ENCODE results near the gene HFE.

DNA sequence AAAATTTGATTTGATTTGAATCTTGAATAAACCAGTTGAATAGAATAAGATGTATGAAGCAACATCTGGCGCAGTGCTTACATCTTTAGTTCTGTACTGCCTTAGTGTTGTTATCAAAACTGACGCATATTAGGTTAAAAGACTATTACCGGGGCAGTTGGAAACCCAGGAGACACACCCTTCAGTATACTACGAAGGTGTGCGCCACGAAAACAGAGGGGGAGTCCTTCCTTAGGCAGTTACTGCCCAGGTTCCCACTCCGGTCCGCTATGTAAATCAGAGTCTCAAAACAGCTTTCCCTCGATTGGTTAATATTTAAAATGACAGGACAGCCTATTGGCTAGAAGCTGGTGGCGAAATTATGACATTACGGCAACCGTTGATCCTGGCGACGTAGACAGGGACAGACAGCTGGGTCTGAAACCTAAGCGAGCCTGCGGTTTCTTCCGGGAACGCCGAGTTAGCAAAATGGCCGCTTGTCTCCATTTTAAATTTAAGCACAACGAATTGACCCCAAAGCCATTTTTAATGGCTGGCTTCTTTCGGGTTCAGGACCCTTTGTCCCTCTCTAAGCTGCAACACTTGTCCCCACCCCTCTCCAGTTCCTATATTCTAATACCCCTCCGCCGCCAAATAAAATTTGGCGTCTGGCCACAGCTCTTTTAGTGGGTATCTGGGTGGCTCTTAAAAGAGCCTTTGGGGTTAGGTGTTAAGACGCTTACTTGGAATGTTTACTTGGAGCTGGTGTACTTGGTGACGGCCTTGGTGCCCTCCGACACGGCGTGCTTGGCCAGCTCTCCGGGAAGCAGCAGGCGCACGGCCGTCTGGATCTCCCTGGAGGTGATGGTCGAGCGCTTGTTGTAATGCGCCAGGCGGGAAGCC, 35.8 kb downstream of the HFE start:
- TF ChIP-seq, protein P1, sequence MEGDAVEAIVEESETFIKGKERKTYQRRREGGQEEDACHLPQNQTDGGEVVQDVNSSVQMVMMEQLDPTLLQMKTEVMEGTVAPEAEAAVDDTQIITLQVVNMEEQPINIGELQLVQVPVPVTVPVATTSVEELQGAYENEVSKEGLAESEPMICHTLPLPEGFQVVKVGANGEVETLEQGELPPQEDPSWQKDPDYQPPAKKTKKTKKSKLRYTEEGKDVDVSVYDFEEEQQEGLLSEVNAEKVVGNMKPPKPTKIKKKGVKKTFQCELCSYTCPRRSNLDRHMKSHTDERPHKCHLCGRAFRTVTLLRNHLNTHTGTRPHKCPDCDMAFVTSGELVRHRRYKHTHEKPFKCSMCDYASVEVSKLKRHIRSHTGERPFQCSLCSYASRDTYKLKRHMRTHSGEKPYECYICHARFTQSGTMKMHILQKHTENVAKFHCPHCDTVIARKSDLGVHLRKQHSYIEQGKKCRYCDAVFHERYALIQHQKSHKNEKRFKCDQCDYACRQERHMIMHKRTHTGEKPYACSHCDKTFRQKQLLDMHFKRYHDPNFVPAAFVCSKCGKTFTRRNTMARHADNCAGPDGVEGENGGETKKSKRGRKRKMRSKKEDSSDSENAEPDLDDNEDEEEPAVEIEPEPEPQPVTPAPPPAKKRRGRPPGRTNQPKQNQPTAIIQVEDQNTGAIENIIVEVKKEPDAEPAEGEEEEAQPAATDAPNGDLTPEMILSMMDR (conservative IDR thresholded peaks at IDR 0.05; ENCODE audit: low read length): no peak
- no peak for TF ChIP-seq EZH2phosphoT487 (IDR thresholded peaks at IDR 0.05; ENCODE audit: borderline replicate concordance, low read depth, low read length)

Measured in OCI-LY7 (cell line).